ENCODE data around the gene OPRM1.

OPRM1 gene

DNA sequence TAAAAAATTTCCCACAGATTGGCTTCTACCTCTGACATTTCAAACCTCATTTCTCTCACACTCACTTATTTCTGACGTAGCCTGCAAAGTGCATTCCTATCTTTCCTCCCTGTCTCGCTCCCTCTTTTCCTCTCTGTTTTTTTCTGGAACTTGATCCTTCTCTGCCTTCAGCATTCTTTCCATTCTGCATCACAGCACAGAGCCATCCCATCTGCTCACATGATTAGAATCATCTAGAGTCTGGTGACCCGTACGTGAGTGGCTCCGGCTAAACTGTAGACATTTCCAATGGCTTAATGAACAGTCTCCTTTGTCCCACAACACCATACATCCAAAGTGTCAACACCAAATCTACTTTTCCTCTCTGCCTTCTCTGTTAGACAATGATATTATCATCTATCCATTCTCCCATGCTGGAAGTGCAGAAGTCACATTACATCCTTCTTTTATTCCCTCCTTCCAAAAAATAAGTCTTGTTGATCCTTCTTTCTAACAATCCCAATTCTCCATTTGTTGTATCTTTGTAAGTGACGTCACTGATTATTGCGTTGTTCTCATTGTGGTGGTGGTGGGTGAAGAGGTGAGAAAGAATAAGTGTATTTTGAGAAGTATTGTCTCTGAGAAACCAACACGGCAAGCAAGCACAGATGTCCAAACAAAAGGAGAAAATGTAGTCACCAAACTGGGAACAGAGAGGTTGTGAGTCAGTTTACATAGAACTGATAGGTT lies 41.6 kb downstream of the OPRM1 start:
- no peak for DNase-seq (ENCODE audit: low spot score)

- no peak for DNase-seq (ENCODE audit: low spot score)
Observed at GRCh38 chr6:154086510-154086909, 47.5 kb downstream of the OPRM1 start.

DNA sequence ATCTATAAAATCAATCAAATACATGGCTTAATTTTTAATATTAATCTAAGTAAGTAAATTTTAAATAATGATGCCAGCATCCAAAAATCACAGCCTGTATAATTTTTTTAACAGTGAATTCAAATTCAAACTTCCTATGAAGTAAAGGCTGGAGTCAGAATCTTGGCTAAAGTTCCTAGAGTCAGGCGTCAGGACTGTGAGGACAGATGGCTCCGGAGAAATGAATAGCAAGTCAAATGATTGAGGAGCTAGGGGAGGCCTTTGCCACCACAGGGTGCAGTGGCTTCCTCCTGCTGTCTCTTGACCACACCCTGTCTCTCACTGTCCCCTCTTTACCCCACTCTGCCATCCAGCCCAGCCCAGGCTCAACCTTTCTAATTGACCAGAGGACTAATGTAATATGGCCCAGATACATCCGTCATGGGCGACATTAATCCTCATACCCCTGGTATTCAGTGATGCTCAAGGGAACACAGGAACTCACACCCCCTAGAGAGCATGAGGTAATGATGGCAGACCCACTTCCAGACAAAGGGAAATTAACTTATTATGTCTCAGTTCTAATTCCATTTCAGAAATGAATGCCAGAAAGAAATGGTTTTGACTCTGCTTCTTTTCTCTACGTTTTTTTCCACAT lies 53.4 kb downstream of the OPRM1 start:
- no peak for DNase-seq (ENCODE audit: low spot score)

GRCh38 chr6:154093231-154094044 lies 54.4 kb downstream of the OPRM1 start:
- DNase-seq (ENCODE audit: low spot score) = no peak

GRCh38 chr6:154095571-154095970 lies 56.5 kb downstream of the OPRM1 start:
- DNase-seq (ENCODE audit: low spot score) = no peak

DNA sequence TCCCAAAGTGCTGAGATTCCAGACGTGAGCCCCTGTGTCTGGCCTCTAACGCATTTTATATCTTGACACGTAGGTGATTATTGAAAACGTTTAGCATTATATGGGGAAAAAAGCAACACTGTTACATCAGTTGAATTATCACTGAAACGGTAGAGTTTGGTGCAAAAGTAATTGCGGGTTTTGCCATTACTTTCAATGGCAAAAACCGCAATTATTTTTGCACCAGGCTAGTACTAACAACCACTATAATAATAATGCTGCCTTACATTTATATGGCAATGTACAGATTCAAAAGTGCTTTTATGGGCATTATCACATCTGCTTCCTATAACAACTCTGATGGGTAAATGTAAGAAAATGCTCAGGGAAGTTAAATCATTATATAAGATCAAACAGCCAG lies 57.3 kb downstream of the OPRM1 start:
- no peak for DNase-seq (ENCODE audit: low spot score)

DNA sequence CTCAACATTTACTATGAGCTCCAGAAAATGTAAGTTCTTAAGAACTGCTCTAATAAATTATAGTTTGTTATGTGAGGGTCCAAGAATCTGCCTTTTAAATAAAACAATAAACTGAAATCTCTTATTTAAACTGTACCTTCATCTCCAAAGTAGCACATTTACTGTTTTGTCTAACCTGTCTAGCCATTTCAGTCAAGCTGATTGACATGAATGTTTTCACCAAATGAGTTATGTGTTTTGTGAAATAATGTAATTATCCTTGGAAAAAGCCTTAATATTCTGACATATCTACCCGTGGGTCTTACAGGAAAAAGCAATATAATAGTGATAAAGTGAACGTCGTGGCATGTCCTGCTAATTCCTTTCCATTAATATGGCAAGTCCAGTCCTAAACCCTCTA lies 57.8 kb downstream of the OPRM1 start:
- no peak for DNase-seq (ENCODE audit: low spot score)

DNA sequence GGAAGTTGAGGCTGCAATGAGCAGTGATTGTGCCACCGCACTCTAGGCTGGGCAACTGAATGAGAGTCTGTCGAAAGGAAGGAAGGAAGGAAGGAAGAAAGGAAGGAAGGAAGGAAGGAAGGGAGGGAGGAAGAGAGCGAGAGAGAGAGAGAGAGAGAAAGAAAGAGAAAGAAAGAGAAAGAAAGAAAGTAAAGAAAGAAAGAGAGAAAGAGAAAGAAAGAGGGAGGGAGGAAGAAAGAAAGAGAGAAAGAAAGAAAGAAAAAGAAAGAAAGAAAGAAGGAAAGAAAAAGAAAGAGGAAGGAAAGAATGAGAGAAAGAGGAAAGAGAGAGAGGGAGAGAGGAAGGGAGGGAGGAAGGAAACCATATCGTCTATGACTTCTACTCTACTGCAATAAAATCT lies 60.2 kb downstream of the OPRM1 start:
- no peak for DNase-seq (ENCODE audit: low spot score)

DNA sequence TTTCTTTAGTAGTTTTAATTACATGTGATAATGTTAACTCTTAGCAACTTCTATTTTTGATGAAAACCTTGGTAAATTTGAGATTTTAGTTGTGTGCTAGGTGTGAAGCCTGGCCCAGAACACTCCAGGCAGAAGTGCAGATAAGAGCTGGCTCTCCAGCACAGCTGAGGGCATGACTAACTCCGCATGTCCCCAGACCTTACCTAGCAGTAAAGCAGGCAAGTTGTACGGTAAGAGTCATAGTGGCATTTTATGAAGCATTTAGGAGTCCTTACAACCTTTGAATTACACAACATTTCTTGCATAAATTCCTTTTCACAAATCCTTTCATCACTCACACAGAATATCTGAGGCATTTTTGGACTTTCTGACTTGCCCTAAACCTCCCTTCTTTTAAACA lies 67.2 kb downstream of the OPRM1 start:
- no peak for DNase-seq (ENCODE audit: low spot score)

DNA sequence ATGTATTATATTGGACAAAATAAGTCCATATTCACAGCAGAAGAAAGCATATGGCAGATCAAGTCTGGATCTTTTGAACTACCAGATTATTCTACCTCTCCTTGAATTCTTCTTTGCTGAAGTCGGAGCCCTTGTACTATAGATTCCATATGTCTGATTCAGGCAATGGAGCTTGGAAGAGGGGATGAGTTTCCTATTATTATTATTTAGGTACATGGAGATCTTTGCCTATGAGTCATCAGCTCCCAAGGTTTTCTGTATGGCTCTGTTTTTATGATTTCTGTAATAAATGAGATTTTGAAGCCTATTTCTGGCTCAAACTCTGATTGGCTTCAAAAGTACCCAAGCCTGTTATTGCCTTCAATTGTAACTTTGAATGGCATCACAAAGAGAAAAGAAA lies 72.0 kb downstream of the OPRM1 start:
- DNase-seq (ENCODE audit: low spot score) = no peak

GRCh38 chr6:154112181-154112809 lies 73.3 kb downstream of the OPRM1 start:
- DNase-seq (ENCODE audit: low spot score) = no peak

GRCh38 chr6:154113392-154113791 lies 74.4 kb downstream of the OPRM1 start:
- no peak for DNase-seq (ENCODE audit: low spot score)

GRCh38 chr6:154117485-154117884 lies 78.4 kb downstream of the OPRM1 start:
- no peak for DNase-seq (ENCODE audit: low spot score)

DNA sequence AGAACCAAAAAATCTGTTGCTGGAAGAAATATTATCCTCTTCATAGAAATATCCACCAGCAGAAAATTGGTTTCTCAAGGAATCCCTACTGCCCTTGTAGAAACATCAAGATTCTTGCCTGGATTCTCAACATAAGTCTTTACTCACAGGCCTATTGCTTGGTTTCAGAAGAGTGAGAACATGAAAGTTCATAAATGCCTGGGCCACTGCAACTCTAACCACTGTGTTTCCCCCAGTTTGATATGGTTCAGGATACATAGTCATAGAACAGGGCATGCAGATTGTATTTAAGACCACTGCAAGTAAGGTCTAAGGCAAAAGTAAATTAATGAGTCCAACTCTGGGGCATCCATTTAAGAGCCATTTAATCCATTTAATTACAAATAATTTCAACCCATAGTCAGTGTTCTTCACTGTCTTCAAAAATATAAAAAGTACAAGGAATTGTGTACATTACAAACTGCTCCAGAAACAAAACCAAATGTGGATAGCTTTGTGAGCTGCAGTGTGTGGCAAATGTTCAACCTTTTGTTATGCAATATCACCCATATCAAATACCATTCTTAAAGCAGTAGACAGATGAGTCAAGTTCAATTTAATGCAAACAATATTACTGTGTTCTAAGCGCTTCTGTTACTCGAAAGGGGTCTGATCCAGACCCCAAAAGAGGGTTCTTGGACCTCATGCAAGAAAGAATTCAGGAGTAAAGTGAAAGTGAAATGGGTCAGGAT lies 83.3 kb downstream of the OPRM1 start:
- no peak for DNase-seq (ENCODE audit: low spot score)

GRCh38 chr6:154123155-154123956 lies 84.3 kb downstream of the OPRM1 start:
- no peak for DNase-seq (ENCODE audit: low spot score)

DNA sequence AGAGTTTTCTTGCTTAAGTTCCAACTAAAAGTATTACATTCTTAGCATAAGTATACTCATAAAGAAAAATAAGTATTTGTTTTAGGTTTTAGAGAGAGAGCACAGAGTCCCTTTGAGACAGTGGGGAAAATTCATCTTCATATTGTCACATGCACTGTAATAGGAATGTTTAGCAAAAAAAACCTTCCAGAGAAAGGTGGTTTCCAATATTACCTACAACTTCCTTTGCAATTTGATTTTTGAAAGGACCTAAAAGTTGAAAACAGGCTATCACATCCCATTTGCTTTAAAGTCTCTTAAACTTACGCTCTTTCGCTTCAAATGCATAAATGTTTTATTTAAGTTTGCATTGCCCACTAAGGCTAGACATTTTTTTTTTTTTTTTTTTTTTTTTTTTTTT lies 86.4 kb downstream of the OPRM1 start:
- no peak for DNase-seq (ENCODE audit: low spot score)

GRCh38 chr6:154127657-154128056 lies 88.6 kb downstream of the OPRM1 start:
- DNase-seq (ENCODE audit: low spot score) = no peak

GRCh38 chr6:154134471-154135147 lies 95.6 kb downstream of the OPRM1 start:
- DNase-seq (ENCODE audit: low spot score) = no peak

GRCh38 chr6:154138793-154139192 lies 99.8 kb downstream of the OPRM1 start:
- no peak for DNase-seq (ENCODE audit: low spot score)

DNA sequence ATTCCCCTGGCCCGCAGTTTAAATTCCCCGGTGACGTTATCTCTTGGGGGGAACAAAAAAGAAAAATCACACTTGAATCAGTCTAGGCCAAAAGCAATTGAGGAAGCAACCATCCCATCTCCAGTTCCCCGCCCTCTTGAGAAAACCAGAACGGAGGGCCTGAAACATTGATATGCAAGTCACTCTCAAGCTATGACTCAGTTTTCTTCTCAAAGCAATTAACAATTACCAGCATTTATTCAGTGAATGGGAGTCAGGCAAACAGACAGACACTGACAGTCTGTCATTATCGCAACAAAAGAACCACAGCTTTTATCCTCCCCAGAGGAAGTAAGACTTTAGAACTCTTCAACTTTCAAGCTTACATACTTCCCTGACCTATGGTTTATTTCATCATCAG lies 100.9 kb downstream of the OPRM1 start:
- no peak for DNase-seq (ENCODE audit: low spot score)

DNA sequence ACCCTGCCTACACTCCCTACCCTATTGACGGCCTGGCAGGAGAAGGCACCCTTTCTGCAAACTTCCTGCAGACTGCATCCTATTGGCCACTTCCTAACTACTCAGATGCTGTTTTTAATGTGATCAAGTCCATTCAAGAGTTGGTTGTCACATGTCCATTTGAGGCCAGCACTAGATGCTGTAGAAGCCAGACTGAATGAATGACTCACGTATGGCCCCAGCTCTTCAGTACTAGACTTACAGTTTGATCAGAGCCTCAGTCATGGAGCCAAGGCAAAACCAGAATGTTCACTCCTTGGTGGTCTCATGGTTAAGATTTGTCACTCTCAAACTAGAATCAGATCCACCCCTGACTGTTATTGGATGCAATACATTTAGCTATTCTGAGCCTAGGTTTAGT lies 101.7 kb downstream of the OPRM1 start:
- DNase-seq (ENCODE audit: low spot score) = no peak
